IMR-90 (cell line): ENCODE data around the gene PIM1. TPM values are rescaled to one million over a fixed set of nuclear protein-coding genes. Genes with fewer than 3 reads are reported as not detected.

Experiments
- ATAC-seq: fragments of 200-7000 bp; cut with Tn5 transposase; 2 replicates; pipeline ENCODE4 v1.9.1; 2020; ENCODE audit warnings: low read depth, mild to moderate bottlenecking, moderate library complexity
- BruUV-seq: library from RNA; stranded (reverse); fragments of 400-500 nt; replicated peaks from 2 replicates; lab custom pipeline; 2021; lab: Mats Ljungman, UMichigan
- CTCF ChIA-PET: fragments of 300-600 bp; formaldehyde crosslinking; extraction: SDS; loops from one replicate; lab custom pipeline; 2021; ENCODE audit warnings: antibody characterized with exemption; lab: Yijun Ruan, JAX
- POLR2A ChIA-PET: fragments of 300-600 bp; sonication (Branson Sonifier 250); formaldehyde crosslinking; loops from one replicate; lab custom pipeline; 2022; ENCODE audit warnings: antibody characterized with exemption; ENCODE audit not compliant: unreplicated experiment; lab: Charles Lee
- DNase-seq: peaks from one replicate; pipeline ENCODE4 v3.0.0; 2013
- H2AFZ ChIP-seq: replicated peaks from 2 replicates; pipeline ENCODE3; 2013; ENCODE audit warnings: low read length, mild to moderate bottlenecking; ENCODE audit not compliant: poor library complexity
- H2AK5ac ChIP-seq: 2 replicates; pipeline ENCODE4 v1.6.1; 2013; ENCODE audit warnings: low read depth, low read length, inconsistent platforms
- H2AK9ac ChIP-seq: replicated peaks from 2 replicates; pipeline ENCODE3; 2013; ENCODE audit warnings: mild to moderate bottlenecking, low read depth, low read length, moderate library complexity; ENCODE audit not compliant: poor library complexity
- H2BK120ac ChIP-seq: 2 replicates; pipeline ENCODE4 v1.6.1; 2013; ENCODE audit warnings: low read depth, low read length, inconsistent platforms
- H2BK15ac ChIP-seq: 3 replicates; pipeline ENCODE4 v1.6.1; 2013; ENCODE audit warnings: low read depth, low read length, inconsistent platforms
- H2BK20ac ChIP-seq: 2 replicates; pipeline ENCODE4 v1.6.1; 2013; ENCODE audit warnings: low read depth, mild to moderate bottlenecking, inconsistent platforms, low read length, moderate library complexity
- H2BK5ac ChIP-seq: 2 replicates; pipeline ENCODE4 v1.6.1; 2013; ENCODE audit warnings: mild to moderate bottlenecking, low read depth, low read length, inconsistent platforms; ENCODE audit not compliant: poor library complexity, severe bottlenecking
- H3K14ac ChIP-seq: replicated peaks from 2 replicates; pipeline ENCODE4 v1.6.1; 2013; ENCODE audit warnings: low read depth, low read length, inconsistent platforms
- H3K18ac ChIP-seq: 2 replicates; pipeline ENCODE4 v1.6.1; 2013; ENCODE audit warnings: low read depth, low read length, control low read depth
- H3K23ac ChIP-seq: 2 replicates; pipeline ENCODE4 v1.6.1; 2013; ENCODE audit warnings: low read depth, low read length, inconsistent platforms
- H3K27ac ChIP-seq: 2 replicates; pipeline ENCODE4 v1.5.1; 2013; ENCODE audit warnings: mild to moderate bottlenecking, control low read depth, low read length; ENCODE audit not compliant: insufficient read depth
- H3K27me3 ChIP-seq: 2 replicates; pipeline ENCODE4 v1.6.1; 2013; ENCODE audit warnings: low read length; ENCODE audit not compliant: control insufficient read depth, insufficient read depth
- H3K36me3 ChIP-seq: 2 replicates; pipeline ENCODE4 v1.6.1; 2013; ENCODE audit warnings: low read length, mixed read lengths; ENCODE audit not compliant: control insufficient read depth, insufficient read depth
- H3K4ac ChIP-seq: 2 replicates; pipeline ENCODE4 v1.6.1; 2013; ENCODE audit warnings: low read depth, low read length, inconsistent platforms
- H3K4me1 ChIP-seq: 2 replicates; pipeline ENCODE4 v1.6.1; 2013; ENCODE audit warnings: low read length, mixed read lengths; ENCODE audit not compliant: control insufficient read depth, insufficient read depth
- H3K4me2 ChIP-seq: 2 replicates; pipeline ENCODE4 v1.6.1; 2013; ENCODE audit warnings: low read depth, mild to moderate bottlenecking, control low read depth, low read length, moderate library complexity
- H3K4me3 ChIP-seq: 2 replicates; pipeline ENCODE4 v1.5.1; 2013; ENCODE audit warnings: low read depth, mild to moderate bottlenecking, control low read depth, low read length, moderate library complexity; ENCODE audit not compliant: insufficient read depth
- H3K56ac ChIP-seq: 2 replicates; pipeline ENCODE4 v1.6.1; 2013; ENCODE audit warnings: low read length, inconsistent platforms; ENCODE audit not compliant: insufficient read depth; ENCODE audit errors: extremely low read depth
- H3K79me1 ChIP-seq, 2 experiments: 2 replicates each; pipeline ENCODE4 v1.6.1; 2013; ENCODE audit warnings: low read length in 2 of 2, inconsistent platforms in 1 of 2, low read depth in 1 of 2
- H3K9ac ChIP-seq: 2 replicates; pipeline ENCODE4 v1.6.1; 2013; ENCODE audit warnings: low read depth, low read length, control low read depth
- H3K9me1 ChIP-seq: 2 replicates; pipeline ENCODE4 v1.6.1; 2013; ENCODE audit warnings: low read length, inconsistent platforms; ENCODE audit not compliant: insufficient read depth
- H3K9me3 ChIP-seq: 2 replicates; pipeline ENCODE4 v1.6.1; 2013; ENCODE audit warnings: low read length; ENCODE audit not compliant: control insufficient read depth, insufficient read depth
- H4K20me1 ChIP-seq: 2 replicates; pipeline ENCODE4 v1.6.1; 2013; ENCODE audit warnings: low read length, inconsistent platforms; ENCODE audit not compliant: insufficient read depth
- H4K5ac ChIP-seq: 2 replicates; pipeline ENCODE4 v1.6.1; 2013; ENCODE audit warnings: mild to moderate bottlenecking, low read depth, low read length, control low read depth
- H4K8ac ChIP-seq, 2 experiments: 2 replicates each; pipeline ENCODE4 v1.6.1; 2013; ENCODE audit warnings: low read depth in 2 of 2, low read length in 2 of 2, control low read depth in 1 of 2, inconsistent platforms in 1 of 2
- H4K91ac ChIP-seq: 2 replicates; pipeline ENCODE4 v1.6.1; 2013; ENCODE audit warnings: low read depth, low read length, inconsistent platforms; ENCODE audit not compliant: insufficient read depth
- BHLHE40 ChIP-seq: fragments of 150-350 bp; IDR thresholded peaks from 2 replicates; pipeline ENCODE4 v1.6.1; 2016; ENCODE audit warnings: mild to moderate bottlenecking, low read depth, low read length
- POLR2A ChIP-seq: IDR thresholded peaks from 2 replicates; pipeline ENCODE4 v1.6.1; 2012; ENCODE audit warnings: mild to moderate bottlenecking, low read depth, low read length
- RCOR1 ChIP-seq: IDR thresholded peaks from 2 replicates; pipeline ENCODE4 v1.6.1; 2012; ENCODE audit warnings: mild to moderate bottlenecking, low read length, improper control_type of control experiment; ENCODE audit not compliant: insufficient replicate concordance
- WGBS, 2 experiments: methylation state at CpG; one replicate each; pipeline versions ENCODE4 v1.1.5 to v1.1.7; 2013; ENCODE audit warnings: missing lambda C conversion rate in 2 of 2; ENCODE audit not compliant: insufficient read length in 1 of 2; ENCODE audit errors: extremely low coverage in 2 of 2; 5-methylcytosine and 5-hydroxymethylcytosine counted together
- dilution Hi-C: fragments of 300-500 bp; cut with HindIII; formaldehyde crosslinking; loops from one replicate; pipeline ENCODE4 v1.14.3; 2018; ENCODE audit warnings: low sequenced_read_pairs; ENCODE audit not compliant: unreplicated experiment
- in situ Hi-C: fragments of 300-500 bp; cut with MboI; formaldehyde crosslinking; loops from 3 replicates; pipeline ENCODE4 v1.14.3; 2019; ENCODE audit warnings: low sequenced_read_pairs, inconsistent platforms, mixed read lengths
- intact Hi-C: fragments of 100-400 bp; cut with micrococcal nuclease; formaldehyde crosslinking; loops from 2 replicates; pipeline ENCODE4 v1.10.0; 2022
- polyA plus RNA-seq, 3 experiments: library from polyadenylated mRNA; depleted of rRNA; stranded (reverse); fragments of >200 nt; gene quantifications; 2 replicates each; pipeline ENCODE4 v1.2.3, GENCODE V29; 2012; ENCODE audit warnings: low replicate concordance in 1 of 3
- total RNA-seq: library from RNA; depleted of rRNA; stranded (reverse); fragments of >200 nt; gene quantifications from 2 replicates; pipeline ENCODE4 v1.2.3, GENCODE V29; 2012

PIM1 gene
- total and polyA plus RNA-seq, 2 of the 4 experiments (the other 2 are of a cell fraction) = 7.2 to 18.5 TPM

DNA sequence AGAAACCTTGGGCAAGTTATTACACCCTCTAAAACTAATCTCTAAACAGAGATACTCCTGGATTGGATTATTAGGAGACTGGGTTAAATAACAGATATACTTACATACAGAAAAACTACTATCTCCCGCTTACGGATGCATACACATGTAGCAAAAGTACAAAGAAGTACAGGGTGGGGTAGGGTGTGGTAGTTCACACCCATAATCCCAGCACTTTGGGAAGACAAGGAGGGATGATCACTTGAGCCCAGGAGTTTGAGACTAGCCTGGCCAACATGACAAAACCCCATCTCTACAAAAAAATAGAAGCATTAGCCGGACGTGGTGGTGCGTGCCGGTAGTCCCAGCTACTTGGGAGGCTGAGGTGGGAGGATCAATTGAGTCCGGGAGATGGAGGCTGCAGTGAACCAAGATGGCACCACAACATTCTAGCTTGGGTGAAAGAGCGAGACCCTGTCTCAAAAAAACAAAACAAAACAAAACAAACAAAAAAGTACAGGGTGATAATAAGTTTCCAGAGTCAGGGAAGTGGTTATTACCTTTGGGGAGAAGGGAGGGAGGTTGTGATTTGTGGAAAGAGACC, 8.1 kb downstream of the PIM1 start:
- H3K4me1 ChIP-seq = peaks cover 2% of the 10 kb centered on the region; the same call in 1 of the 2 replicates
- H3K36me3 ChIP-seq = peaks cover 21% of the 10 kb centered on the region
- TF ChIP-seq RCOR1 = no peak
- no peak for TF ChIP-seq BHLHE40
- no peak for TF ChIP-seq POLR2A
- no peak overlapping the region for H3K23ac ChIP-seq
- no CpG with 5 or more reads among the region's 8 CpGs for WGBS, 2 experiments
- H3K14ac ChIP-seq = no peak overlapping the region
- H4K8ac ChIP-seq = no peak overlapping the region
- H2AK5ac ChIP-seq = no peak overlapping the region
- no peak overlapping the region for H3K9ac ChIP-seq
- dilution Hi-C loops = no loop called here
- no peaks in the 10 kb centered on the region for H3K9me3 ChIP-seq
- ATAC-seq (no peak), DNase-seq (no peak)
- POLR2A ChIA-PET = no interaction called here
- H4K91ac ChIP-seq = no peak overlapping the region
- CTCF ChIA-PET = interaction anchor here (1.6 kb wide), 1 partner anchor 159 kb away, joined by 3 read pairs; no protein-coding TSS in a partner anchor
- in situ Hi-C loops = no loop called here
- peaks cover 8 to 16% of the 10 kb centered on the region in 2 experiments; a peak in 3 of 4 replicates for H3K79me1 ChIP-seq
- no peak overlapping the region for H3K4me3 ChIP-seq
- no peak overlapping the region for H2AK9ac ChIP-seq
- H2AFZ ChIP-seq = no peak overlapping the region
- no peaks in the 10 kb centered on the region for H3K27me3 ChIP-seq
- peaks cover 21% of the 10 kb centered on the region for H4K20me1 ChIP-seq
- H2BK5ac ChIP-seq = no peak overlapping the region
- H2BK20ac ChIP-seq = no peak overlapping the region
- no peak overlapping the region for H3K18ac ChIP-seq
- no peak overlapping the region for H3K4ac ChIP-seq
- H3K9me1 ChIP-seq = no peaks in the 10 kb centered on the region
- intact Hi-C loops = no loop called here
- H3K56ac ChIP-seq = no peak overlapping the region
- BruUV-seq = no TSS peak
- no peak overlapping the region for H4K5ac ChIP-seq
- no peak overlapping the region for H2BK120ac ChIP-seq
- H3K27ac ChIP-seq = no peak overlapping the region
- H3K4me2 ChIP-seq = no peak overlapping the region
- no peak overlapping the region for H2BK15ac ChIP-seq
